ENCODE results near the gene MELK.
A peak's percentile ranks its signal among the peaks of the same experiment; 100 is the strongest.

MELK gene

DNA sequence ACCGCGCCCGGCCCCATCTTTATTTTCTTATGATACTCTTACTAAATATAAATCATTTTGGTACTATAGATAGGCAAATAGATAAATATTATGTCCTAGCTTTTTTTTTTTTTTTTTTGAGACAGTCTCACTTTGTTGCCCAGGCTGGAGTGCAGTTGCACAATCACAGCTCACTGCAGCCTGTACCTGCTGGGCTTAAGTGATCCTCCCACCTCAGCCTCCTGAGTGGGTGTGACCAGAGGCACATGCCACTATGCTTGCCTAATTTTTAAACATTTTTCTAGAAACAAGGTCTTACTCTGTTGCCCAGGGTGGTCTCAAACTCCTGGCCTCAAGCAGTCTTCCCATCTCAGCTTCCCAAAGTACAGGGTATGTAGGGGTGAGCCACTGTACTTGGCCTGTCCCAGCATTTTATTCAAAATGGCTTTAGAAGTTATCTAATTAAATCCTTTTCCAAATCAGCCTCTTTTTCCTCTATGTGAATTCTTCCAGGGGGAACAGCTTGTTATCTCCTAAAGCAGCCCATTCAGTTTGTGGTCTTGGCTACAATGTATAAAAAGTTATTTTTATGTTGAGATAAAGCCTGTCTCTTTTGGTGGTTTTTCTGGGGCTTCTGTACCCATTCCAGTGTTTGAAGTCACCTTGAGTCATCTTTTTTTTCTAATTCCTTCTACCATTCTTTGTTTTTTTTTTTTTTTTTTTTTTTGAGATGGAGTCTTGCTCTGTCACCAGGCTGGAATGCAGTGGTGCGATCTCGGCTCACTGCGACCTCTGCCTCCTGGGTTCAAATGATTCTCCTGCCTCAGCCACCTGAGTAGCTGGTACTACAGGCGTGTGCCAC lies 12.1 kb downstream of the MELK start:
- no peak for DNase-seq

DNA sequence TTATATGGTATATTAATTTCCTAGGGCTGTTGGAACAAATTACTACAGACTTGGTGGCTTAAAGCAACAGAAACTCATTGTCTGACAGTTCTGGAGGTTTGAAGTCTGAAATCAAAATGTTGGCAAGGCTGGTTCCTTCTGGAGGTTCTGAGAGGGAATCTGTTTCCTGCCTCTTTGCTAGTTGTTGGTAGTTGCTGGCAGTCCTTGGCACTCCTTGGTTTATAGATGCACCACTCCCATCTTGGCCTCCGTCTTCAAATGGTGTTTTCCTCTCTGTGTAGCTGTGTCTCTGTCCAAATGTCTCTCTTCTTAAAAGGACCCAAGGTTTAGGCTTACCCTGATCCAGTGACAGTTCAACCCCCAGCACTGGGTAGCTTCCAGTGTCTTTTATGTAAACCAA lies 17.5 kb downstream of the MELK start:
- DNase-seq, result no peak

DNA sequence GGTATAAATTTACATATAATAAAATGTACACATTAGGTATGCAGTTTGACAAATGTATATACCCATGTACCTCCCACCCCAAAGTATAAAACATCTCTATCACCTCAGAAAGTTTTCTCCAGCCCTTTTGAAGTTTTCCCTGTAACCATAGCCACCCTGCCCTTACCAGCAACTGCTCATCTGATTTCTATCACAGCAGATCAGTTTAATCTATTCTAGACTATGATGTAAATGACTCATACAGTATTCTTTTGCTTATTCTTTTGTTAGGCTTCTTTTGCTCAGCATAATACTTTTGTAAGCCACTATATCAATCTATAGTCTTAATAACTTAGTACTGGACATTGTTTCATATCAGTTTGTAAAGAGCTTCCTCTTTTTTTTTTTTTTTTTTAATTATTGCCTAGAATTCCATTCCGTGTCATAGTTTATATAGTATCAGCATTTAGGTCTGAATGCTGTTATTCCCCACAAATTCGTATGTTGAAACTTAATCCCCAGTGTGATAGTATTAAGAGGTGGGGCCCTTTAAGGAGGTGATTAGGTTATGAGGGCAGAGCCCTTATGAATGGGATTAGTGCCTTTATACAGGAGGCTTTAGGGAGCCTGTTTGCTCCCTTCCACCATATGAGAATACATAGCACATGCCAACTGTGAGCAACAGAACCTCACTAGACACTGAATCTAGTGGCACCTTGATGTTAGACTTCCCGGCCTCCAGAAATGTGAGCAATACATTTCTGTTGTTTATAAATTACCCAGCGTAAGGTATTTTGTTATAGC lies 20.3 kb downstream of the MELK start:
- no peak for DNase-seq

DNA sequence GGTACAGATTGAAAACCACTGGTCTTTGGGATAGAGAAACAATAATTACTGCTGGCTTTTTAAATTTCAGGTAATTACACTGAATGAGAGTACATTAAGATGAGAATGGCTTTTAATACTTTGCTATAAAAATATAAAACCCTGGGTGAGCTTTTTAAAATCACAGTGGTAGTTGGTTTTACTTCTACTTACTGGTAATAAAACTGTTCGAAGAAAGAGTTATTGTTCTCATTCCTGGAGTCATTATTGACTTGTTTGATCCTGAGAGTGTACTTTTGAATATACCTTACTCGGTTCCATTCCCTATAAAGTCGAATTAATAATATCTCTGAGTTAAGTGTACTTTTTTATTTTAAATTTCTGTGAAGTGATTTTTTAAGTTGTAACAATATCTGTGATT lies 21.5 kb downstream of the MELK start:
- no peak for DNase-seq

- DNase-seq, result peak; percentile 26
Observed at GRCh38 chr9:36597412-36598178, 24.9 kb downstream of the MELK start.

DNA sequence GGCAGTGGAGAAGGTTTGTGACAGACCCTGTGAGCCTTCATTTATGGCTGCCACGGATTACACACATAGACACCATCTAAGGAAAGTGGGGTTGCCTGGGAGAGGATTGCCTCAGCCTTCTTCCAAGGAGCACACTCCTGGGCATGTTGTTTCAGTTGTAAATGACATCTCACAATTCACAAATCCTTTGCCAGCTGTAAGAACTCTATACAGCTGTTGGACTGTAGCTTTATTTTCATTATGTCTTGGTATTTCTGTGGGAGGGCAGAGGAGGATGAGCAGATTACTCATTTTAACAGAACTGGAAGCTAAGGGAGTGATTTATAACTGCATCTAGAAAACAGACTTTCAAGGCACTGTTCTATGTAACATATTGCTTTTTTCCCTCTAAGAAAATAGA lies 25.6 kb downstream of the MELK start:
- no peak for DNase-seq

DNA sequence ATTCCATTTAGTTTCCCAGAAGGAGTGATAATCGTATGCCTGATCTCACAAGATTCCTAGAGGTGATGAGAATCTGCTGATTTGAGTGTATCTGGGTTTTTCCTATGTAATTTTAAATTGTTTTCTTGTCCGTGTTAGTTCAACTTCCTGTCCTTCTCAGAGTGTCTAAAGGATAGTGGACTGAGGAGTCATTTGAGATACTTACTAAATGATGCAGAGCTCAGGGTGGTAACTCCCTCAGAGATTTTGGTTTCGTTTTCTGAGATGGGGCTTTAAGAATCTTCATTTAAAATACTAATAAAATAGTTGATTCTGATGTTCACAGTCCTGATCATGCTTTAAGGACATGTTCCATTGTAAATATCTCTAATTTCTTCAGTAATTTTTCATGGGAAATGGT lies 30.3 kb downstream of the MELK start:
- DNase-seq, result no peak

DNA sequence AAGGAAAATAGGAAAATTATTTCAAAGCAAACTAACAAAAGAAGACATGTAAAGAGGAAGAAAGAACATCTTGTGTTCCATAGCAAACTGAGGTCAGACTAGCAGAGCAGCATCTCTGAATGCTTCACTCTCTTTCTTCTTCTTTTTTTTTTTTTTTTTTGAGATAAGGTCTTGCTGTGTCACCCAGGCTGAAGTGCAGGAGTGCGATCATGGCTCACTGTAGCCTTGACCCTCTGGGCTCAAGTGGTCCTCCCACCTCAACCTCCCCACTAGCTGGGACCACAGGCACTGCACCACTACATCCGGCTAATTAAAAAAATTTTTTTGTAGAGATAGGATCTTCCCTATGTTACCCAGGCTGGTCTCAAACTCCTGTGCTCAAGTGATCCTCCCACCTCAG lies 36.6 kb downstream of the MELK start:
- no peak for DNase-seq

DNA sequence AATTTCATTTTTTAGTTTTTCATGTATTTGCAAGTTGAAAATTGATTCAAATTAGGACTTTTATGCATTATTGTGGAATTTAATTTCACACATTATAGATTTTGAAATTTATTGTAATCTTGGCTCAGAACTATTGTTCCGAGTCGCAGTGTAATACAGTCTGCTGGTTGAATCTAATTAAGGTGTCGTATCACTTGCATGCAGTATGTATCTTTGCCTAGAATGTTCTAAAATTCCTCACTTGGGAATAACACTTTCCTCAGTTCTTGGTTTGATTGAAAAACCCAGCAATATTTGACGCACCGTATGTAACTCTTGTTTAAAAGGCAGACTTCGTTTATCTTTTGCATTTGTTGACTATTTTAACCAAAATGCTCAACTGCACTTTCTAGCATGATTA lies 49.4 kb downstream of the MELK start:
- no peak for DNase-seq

DNA sequence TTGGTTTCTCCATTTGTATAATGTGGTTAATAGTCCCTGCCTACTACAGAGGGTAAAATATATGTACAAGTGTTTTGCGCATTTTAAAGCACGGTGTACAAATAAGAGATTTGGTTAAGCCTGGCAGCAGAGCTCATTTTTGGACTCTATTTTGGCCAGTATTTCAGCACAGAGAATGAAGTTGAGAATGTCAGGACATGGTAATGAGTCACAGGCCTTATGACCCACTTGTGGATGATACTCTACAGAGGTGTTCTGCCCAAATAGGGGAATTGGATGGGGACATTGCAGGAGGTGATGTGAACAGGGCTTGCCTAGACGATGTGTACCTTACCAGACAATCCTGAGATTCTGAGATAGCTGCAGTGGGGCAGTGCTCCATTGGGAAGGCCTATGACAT lies 50.6 kb downstream of the MELK start:
- DNase-seq, result no peak

- no peak for DNase-seq
Observed at GRCh38 chr9:36625006-36625615, 52.4 kb downstream of the MELK start.

DNA sequence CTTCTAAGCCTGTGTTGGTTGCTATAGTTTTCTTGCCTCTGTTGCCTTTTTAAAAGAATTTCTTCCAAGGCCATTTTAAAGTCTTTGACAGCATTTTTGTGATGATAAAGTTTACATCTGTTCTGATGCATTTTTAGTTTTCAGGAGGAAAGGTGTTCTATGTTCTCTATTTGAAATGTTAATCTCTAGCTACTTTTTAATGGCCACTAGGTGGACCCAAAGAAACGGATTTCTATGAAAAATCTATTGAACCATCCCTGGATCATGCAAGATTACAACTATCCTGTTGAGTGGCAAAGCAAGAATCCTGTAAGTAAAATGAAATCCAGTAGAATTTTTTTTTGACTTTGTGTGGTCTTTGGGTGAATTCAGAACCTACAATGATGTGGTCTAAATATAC lies 60.2 kb downstream of the MELK start:
- DNase-seq, result peak; percentile 46

DNA sequence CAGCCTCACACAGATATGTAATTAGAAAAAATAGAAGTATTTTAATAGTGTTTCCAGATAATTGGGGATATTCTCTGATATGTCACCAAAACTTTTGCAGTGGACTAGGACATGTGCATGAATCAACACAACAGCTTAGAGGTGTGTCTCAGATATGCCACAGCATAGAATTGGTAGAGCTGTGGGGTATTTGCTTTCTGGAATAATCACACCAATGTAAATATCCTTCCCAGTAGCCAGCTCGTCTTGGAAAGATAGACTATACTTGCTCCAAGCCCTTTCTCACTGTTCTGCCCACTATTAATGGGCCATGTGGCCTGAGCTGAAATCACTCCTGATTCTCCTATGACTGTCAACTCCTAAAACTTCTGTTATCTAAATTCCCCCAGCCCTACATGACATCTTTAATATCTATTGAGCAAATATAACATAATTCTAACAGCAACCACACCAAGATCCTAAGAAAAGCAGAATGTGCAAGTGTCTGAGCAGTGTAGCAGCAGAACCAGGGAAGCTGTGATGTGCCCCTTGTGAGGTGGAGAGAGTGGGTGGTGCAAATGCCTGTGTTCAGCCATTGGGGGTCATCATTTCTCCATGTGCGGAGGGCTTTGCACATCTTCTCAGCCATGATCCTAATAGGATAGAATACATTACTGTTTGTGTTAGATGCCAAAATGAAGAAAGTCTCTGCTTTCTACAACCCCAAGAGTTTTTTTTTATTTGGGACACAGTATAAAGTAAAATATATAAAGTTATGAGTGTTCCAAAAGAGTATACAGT lies 65.0 kb downstream of the MELK start:
- peak; percentile 12 for DNase-seq

- DNase-seq, result no peak
Observed at GRCh38 chr9:36640771-36641381, 68.2 kb downstream of the MELK start.

DNA sequence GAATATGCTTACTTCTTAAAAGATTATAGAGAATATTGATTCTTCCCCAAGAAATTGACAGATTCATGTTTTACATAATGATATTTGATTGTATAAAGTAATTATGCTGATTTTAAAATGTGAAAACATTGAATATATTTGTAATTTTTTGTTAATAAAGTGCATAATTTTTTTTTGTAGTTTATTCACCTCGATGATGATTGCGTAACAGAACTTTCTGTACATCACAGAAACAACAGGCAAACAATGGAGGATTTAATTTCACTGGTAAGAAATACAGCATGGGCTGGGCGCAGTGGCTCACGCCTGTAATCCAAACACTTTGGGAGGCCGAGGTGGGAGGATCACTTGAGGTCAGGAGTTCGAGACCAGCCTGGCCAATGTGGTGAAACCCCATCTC lies 70.1 kb downstream of the MELK start:
- no peak for DNase-seq

DNA sequence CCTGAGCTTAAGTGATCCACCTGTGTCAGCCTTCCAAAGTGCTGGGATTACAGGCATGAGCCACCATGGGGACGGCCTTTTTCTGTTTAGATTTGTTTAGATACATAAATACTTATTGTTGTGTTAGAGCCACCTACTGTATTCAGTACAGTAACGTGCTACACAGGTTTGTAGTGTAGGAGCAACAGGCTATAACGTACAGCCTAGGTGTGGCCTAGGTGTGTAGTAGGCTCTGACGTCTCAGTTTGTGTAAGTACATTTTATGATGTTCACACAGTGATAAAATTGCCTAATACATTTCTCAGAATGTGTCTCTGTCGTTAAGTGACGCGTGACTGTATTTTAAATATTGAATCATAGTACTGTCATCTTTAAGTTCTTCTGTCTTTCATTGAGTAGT lies 84.1 kb downstream of the MELK start:
- DNase-seq, result no peak

- no peak for DNase-seq
Observed at GRCh38 chr9:36659500-36659899, 86.8 kb downstream of the MELK start.

DNA sequence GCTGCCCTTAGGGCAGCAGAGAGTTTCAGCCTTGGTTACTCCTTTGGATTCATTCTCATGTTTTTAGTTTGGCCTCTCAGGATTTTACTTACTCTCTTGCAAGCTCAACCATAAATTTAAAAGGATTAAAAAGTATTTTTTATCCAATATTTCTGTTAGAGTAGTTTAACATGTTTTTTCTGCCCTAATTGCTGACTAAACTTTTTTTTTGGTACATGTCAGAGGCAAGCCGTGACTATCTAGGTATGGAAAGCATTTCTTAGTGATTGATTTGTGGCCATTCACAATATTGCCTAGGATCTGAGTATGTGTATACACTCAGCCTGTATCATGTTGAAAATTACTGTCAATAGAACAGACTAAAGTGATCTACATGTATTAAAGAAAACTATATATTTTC lies 92.1 kb downstream of the MELK start:
- DNase-seq, result no peak

DNA sequence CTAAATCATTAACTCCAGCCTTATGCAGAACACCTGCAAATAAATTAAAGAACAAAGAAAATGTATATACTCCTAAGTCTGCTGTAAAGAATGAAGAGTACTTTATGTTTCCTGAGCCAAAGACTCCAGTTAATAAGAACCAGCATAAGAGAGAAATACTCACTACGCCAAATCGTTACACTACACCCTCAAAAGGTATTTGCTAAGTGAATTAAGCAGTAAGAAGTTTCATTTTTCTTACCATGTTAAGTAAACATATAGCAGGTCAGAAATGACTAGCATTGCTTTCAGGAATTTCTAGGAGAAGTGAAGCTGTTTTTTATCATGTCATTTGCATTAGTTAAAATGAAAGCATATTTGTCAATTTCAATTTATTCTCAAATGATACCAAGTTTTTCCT lies 92.7 kb downstream of the MELK start:
- DNase-seq, result peak; percentile 35

GRCh38 chr9:36665921-36666431 lies 93.3 kb downstream of the MELK start:
- peak; percentile 57 for DNase-seq

- DNase-seq, result no peak
Observed at GRCh38 chr9:36671561-36671960, 98.9 kb downstream of the MELK start.

DNA sequence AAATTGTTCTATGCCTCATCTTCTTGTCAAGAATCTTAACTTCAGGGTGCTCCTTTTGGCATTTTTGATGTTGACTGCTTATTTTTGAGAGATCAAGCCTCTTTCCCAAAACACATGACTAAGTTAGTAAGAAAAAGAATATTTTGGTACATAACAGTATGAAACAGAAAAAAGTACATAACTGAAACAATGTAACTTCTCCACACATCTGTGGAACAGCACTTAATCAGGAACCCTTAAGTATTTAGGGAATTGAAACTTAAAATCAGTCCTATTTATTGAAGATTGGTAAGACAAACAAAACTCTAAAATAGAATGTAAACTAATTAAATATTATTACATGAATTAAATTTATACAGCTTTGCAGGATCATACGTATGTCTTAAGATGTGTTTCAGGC lies 103.4 kb downstream of the MELK start:
- DNase-seq, result peak; percentile 72

Data from inflammatory macrophage treated with lipopolysaccharide for 4 hours (primary cell).